ENCODE data around the gene TRAF2.

Gene TRAF2

GRCh38 chr9:136863623-136864273 is 22.6 kb upstream of the TRAF2 start:
- TF ChIP-seq FOXM1 (IDR thresholded peaks at IDR 0.05; ENCODE audit: borderline replicate concordance, low read depth): no peak
- no peak for TF ChIP-seq REST (IDR thresholded peaks at IDR 0.05; ENCODE audit: low read depth)
- TF ChIP-seq TCF12 (IDR thresholded peaks at IDR 0.05; ENCODE audit: low read depth): no peak
- TF ChIP-seq EP300 (IDR thresholded peaks at IDR 0.05; ENCODE audit: borderline replicate concordance): no peak
- no peak for TF ChIP-seq NFIC (IDR thresholded peaks at IDR 0.05)
- TF ChIP-seq CEBPB (IDR thresholded peaks at IDR 0.05): no peak
- TF ChIP-seq ZBTB7A (IDR thresholded peaks at IDR 0.05; ENCODE audit: low read depth): no peak
- TF ChIP-seq USF1 (IDR thresholded peaks at IDR 0.05): no peak
- no peak for TF ChIP-seq TEAD4 (IDR thresholded peaks at IDR 0.05)
- TF ChIP-seq TAF1 (IDR thresholded peaks at IDR 0.05; ENCODE audit: low read depth): no peak
- TF ChIP-seq MAX (IDR thresholded peaks at IDR 0.05): no peak
- TF ChIP-seq EGR1 (IDR thresholded peaks at IDR 0.05): no peak
- no peak for TF ChIP-seq RAD21 (IDR thresholded peaks at IDR 0.05; ENCODE audit: low read depth)
- no peak for TF ChIP-seq YY1 (IDR thresholded peaks at IDR 0.05; ENCODE audit: low read depth)
- no peak for TF ChIP-seq CREB1 (IDR thresholded peaks at IDR 0.05; ENCODE audit: low read depth)

- TF ChIP-seq MAX (IDR thresholded peaks at IDR 0.05) (no peak), USF1 (IDR thresholded peaks at IDR 0.05) (no peak), CREB1 (IDR thresholded peaks at IDR 0.05; ENCODE audit: low read depth) (no peak), CEBPB (IDR thresholded peaks at IDR 0.05) (no peak), TCF12 (IDR thresholded peaks at IDR 0.05; ENCODE audit: low read depth) (no peak), REST (IDR thresholded peaks at IDR 0.05; ENCODE audit: low read depth) (no peak), YY1 (IDR thresholded peaks at IDR 0.05; ENCODE audit: low read depth) (no peak), EGR1 (IDR thresholded peaks at IDR 0.05) (no peak), ZBTB7A (IDR thresholded peaks at IDR 0.05; ENCODE audit: low read depth) (no peak), RAD21 (IDR thresholded peaks at IDR 0.05; ENCODE audit: low read depth) (no peak), TEAD4 (IDR thresholded peaks at IDR 0.05) (no peak), NFIC (IDR thresholded peaks at IDR 0.05) (no peak), EP300 (IDR thresholded peaks at IDR 0.05; ENCODE audit: borderline replicate concordance) (no peak), TAF1 (IDR thresholded peaks at IDR 0.05; ENCODE audit: low read depth) (no peak), FOXM1 (IDR thresholded peaks at IDR 0.05; ENCODE audit: borderline replicate concordance, low read depth) (no peak)
These were observed 21.1 kb upstream of the TRAF2 start for GRCh38 chr9:136865041-136865767.

- TF ChIP-seq CREB1 (IDR thresholded peaks at IDR 0.05; ENCODE audit: low read depth): no peak
- TF ChIP-seq YY1 (IDR thresholded peaks at IDR 0.05; ENCODE audit: low read depth): no peak
- no peak for TF ChIP-seq TCF12 (IDR thresholded peaks at IDR 0.05; ENCODE audit: low read depth)
- no peak for TF ChIP-seq NFIC (IDR thresholded peaks at IDR 0.05)
These were observed 20.6 kb upstream of the TRAF2 start for GRCh38 chr9:136865768-136866103.

- no peak for TF ChIP-seq NFIC (IDR thresholded peaks at IDR 0.05)
- no peak for TF ChIP-seq CEBPB (IDR thresholded peaks at IDR 0.05)
- TF ChIP-seq ZBTB7A (IDR thresholded peaks at IDR 0.05; ENCODE audit: low read depth): no peak
- no peak for TF ChIP-seq EP300 (IDR thresholded peaks at IDR 0.05; ENCODE audit: borderline replicate concordance)
These were observed 18.8 kb upstream of the TRAF2 start for GRCh38 chr9:136867480-136867879.

GRCh38 chr9:136867917-136868316 is 18.4 kb upstream of the TRAF2 start:
- TF ChIP-seq ZBTB7A (IDR thresholded peaks at IDR 0.05; ENCODE audit: low read depth): no peak
- TF ChIP-seq TAF1 (IDR thresholded peaks at IDR 0.05; ENCODE audit: low read depth): no peak
- TF ChIP-seq TEAD4 (IDR thresholded peaks at IDR 0.05): no peak
- no peak for TF ChIP-seq NFIC (IDR thresholded peaks at IDR 0.05)
- TF ChIP-seq MAX (IDR thresholded peaks at IDR 0.05): no peak
- TF ChIP-seq YY1 (IDR thresholded peaks at IDR 0.05; ENCODE audit: low read depth): no peak
- no peak for TF ChIP-seq USF1 (IDR thresholded peaks at IDR 0.05)
- TF ChIP-seq CREB1 (IDR thresholded peaks at IDR 0.05; ENCODE audit: low read depth): no peak
- TF ChIP-seq REST (IDR thresholded peaks at IDR 0.05; ENCODE audit: low read depth): no peak
- TF ChIP-seq FOXM1 (IDR thresholded peaks at IDR 0.05; ENCODE audit: borderline replicate concordance, low read depth): no peak
- no peak for TF ChIP-seq RAD21 (IDR thresholded peaks at IDR 0.05; ENCODE audit: low read depth)
- TF ChIP-seq CEBPB (IDR thresholded peaks at IDR 0.05): no peak
- no peak for TF ChIP-seq EP300 (IDR thresholded peaks at IDR 0.05; ENCODE audit: borderline replicate concordance)
- TF ChIP-seq TCF12 (IDR thresholded peaks at IDR 0.05; ENCODE audit: low read depth): no peak
- TF ChIP-seq EGR1 (IDR thresholded peaks at IDR 0.05): no peak

Measured in Ishikawa (cell line).